H9 (cell line): ENCODE measurements around the gene KIRREL3. TPM values are rescaled to one million over a fixed set of nuclear protein-coding genes. Genes with fewer than 3 reads are reported as not detected.

ENCODE experiments used
- DNase-seq: peaks from one replicate; pipeline ENCODE4 v3.0.0-alpha.2; 2017
- H2AFZ ChIP-seq: one replicate; pipeline ENCODE4 v1.6.1; 2013; ENCODE audit warnings: mild to moderate bottlenecking, low read length, control low read depth, moderate library complexity
- H2AK5ac ChIP-seq: 2 replicates; pipeline ENCODE4 v1.6.1; 2013; ENCODE audit warnings: low read length, control low read depth, mixed read lengths; ENCODE audit not compliant: insufficient read length
- H2BK120ac ChIP-seq: one replicate; pipeline ENCODE4 v1.6.1; 2013; ENCODE audit warnings: low read depth, mild to moderate bottlenecking, low read length, control low read depth, inconsistent platforms; ENCODE audit not compliant: poor library complexity, severe bottlenecking
- H2BK12ac ChIP-seq: 2 replicates; pipeline ENCODE4 v1.6.1; 2013; ENCODE audit warnings: low read length, control low read depth, mixed read lengths, low read depth; ENCODE audit not compliant: insufficient read length
- H2BK15ac ChIP-seq: 2 replicates; pipeline ENCODE4 v1.6.1; 2013; ENCODE audit warnings: low read depth, low read length, control low read depth
- H2BK20ac ChIP-seq: one replicate; pipeline ENCODE4 v1.6.1; 2013; ENCODE audit warnings: low read depth, mild to moderate bottlenecking, low read length, control low read depth, inconsistent platforms; ENCODE audit not compliant: poor library complexity, severe bottlenecking
- H2BK5ac ChIP-seq: 2 replicates; pipeline ENCODE4 v1.6.1; 2013; ENCODE audit warnings: low read length, control low read depth, mixed read lengths; ENCODE audit not compliant: insufficient read length
- H3K14ac ChIP-seq: 2 replicates; pipeline ENCODE4 v1.6.1; 2013; ENCODE audit warnings: low read length, control low read depth; ENCODE audit not compliant: insufficient read depth
- H3K18ac ChIP-seq: 2 replicates; pipeline ENCODE4 v1.6.1; 2013; ENCODE audit warnings: low read depth, mild to moderate bottlenecking, mixed read lengths, low read length, control low read depth; ENCODE audit not compliant: insufficient read length
- H3K23ac ChIP-seq: 2 replicates; pipeline ENCODE4 v1.6.1; 2013; ENCODE audit warnings: low read length, control low read depth, mixed read lengths, low read depth; ENCODE audit not compliant: insufficient read length
- H3K23me2 ChIP-seq: 2 replicates; pipeline ENCODE4 v1.6.1; 2013; ENCODE audit warnings: low read depth, mild to moderate bottlenecking, mixed read lengths, low read length, control low read depth; ENCODE audit not compliant: insufficient read length, poor library complexity, severe bottlenecking
- H3K27ac ChIP-seq: 2 replicates; pipeline ENCODE4 v1.5.1; 2013; ENCODE audit warnings: low read length, control low read depth, mixed read lengths, low read depth; ENCODE audit not compliant: insufficient read length
- H3K27me3 ChIP-seq: 2 replicates; pipeline ENCODE4 v1.6.1; 2013; ENCODE audit warnings: low read length, control low read depth, inconsistent platforms; ENCODE audit not compliant: insufficient read depth
- H3K4ac ChIP-seq: 2 replicates; pipeline ENCODE4 v1.6.1; 2013; ENCODE audit warnings: low read depth, mild to moderate bottlenecking, control low read depth, inconsistent platforms, low read length, moderate library complexity
- H3K4me1 ChIP-seq: 2 replicates; pipeline ENCODE4 v1.6.1; 2013; ENCODE audit warnings: low read length, control low read depth, inconsistent platforms; ENCODE audit not compliant: insufficient read depth
- H3K4me2 ChIP-seq: 2 replicates; pipeline ENCODE4 v1.6.1; 2013; ENCODE audit warnings: low read length, control low read depth, mixed read lengths; ENCODE audit not compliant: insufficient read length, insufficient read depth
- H3K56ac ChIP-seq: 2 replicates; pipeline ENCODE4 v1.6.1; 2013; ENCODE audit warnings: low read depth, mild to moderate bottlenecking, mixed read lengths, low read length, control low read depth; ENCODE audit not compliant: insufficient read length
- H3K79me1 ChIP-seq: 2 replicates; pipeline ENCODE4 v1.6.1; 2013; ENCODE audit warnings: low read depth, mild to moderate bottlenecking, moderate library complexity, low read length, control low read depth, inconsistent platforms; ENCODE audit not compliant: insufficient read depth, poor library complexity, severe bottlenecking
- H3K79me2 ChIP-seq: 2 replicates; pipeline ENCODE4 v1.6.1; 2013; ENCODE audit warnings: low read length, control low read depth, inconsistent platforms; ENCODE audit not compliant: insufficient read depth
- H3K9ac ChIP-seq: 2 replicates; pipeline ENCODE4 v1.6.1; 2013; ENCODE audit warnings: low read length, control low read depth, mixed read lengths; ENCODE audit not compliant: insufficient read length; ENCODE audit errors: extremely low read depth
- H3K9me3 ChIP-seq: one replicate; pipeline ENCODE4 v1.6.1; 2013; ENCODE audit warnings: low read depth, low read length, inconsistent platforms; ENCODE audit not compliant: control insufficient read depth
- H3T11ph ChIP-seq: one replicate; pipeline ENCODE4 v1.6.1; 2013; ENCODE audit warnings: mild to moderate bottlenecking, low read length, control low read depth, inconsistent platforms
- H4K20me1 ChIP-seq: one replicate; pipeline ENCODE4 v1.6.1; 2013; ENCODE audit not compliant: control insufficient read depth, insufficient read length, insufficient read depth
- H4K5ac ChIP-seq: 2 replicates; pipeline ENCODE4 v1.6.1; 2013; ENCODE audit warnings: low read depth, mild to moderate bottlenecking, mixed read lengths, low read length, control low read depth; ENCODE audit not compliant: insufficient read length
- H4K8ac ChIP-seq: replicated peaks from 2 replicates; pipeline ENCODE4 v1.6.1; 2013; ENCODE audit warnings: low read length, control low read depth, mixed read lengths, low read depth; ENCODE audit not compliant: insufficient read length
- H4K91ac ChIP-seq: 2 replicates; pipeline ENCODE4 v1.6.1; 2013; ENCODE audit warnings: low read depth, mild to moderate bottlenecking, moderate library complexity, mixed read lengths, low read length, control low read depth; ENCODE audit not compliant: insufficient read length
- H3K27ac Mint-ChIP-seq, 3 experiments: 2 replicates in 2 of 3; 3 replicates in 1 of 3; pipeline ENCODE4 v1.8.0; 2020 to 2021; ENCODE audit warnings: mixed read lengths in 3 of 3, mild to moderate bottlenecking in 1 of 3, moderate library complexity in 1 of 3
- H3K27me3 Mint-ChIP-seq: 2 replicates; pipeline ENCODE4 v1.8.0; 2021; ENCODE audit warnings: low read depth, mild to moderate bottlenecking, moderate library complexity, mixed read lengths
- H3K36me3 Mint-ChIP-seq, 3 experiments: 2 replicates in 2 of 3; 3 replicates in 1 of 3; pipeline ENCODE4 v1.8.0; 2020 to 2021; ENCODE audit warnings: low read depth in 3 of 3, mixed read lengths in 3 of 3; ENCODE audit not compliant: insufficient read depth in 1 of 3
- H3K4me1 Mint-ChIP-seq, 2 experiments: 2 replicates each; pipeline ENCODE4 v1.8.0; 2020; ENCODE audit warnings: mixed read lengths in 2 of 2
- H3K4me3 Mint-ChIP-seq, 2 experiments: 2 replicates in 1 of 2; 3 replicates in 1 of 2; pipeline ENCODE4 v1.8.0; 2020 to 2021; ENCODE audit warnings: mild to moderate bottlenecking in 2 of 2, mixed read lengths in 2 of 2, moderate library complexity in 1 of 2
- H3K9me3 Mint-ChIP-seq, 2 experiments: 2 replicates in 1 of 2; 3 replicates in 1 of 2; pipeline ENCODE4 v1.8.0; 2020; ENCODE audit warnings: mild to moderate bottlenecking in 2 of 2, mixed read lengths in 2 of 2, moderate library complexity in 1 of 2
- total RNA-seq: library from RNA; stranded (reverse); gene quantifications from 2 replicates; pipeline ENCODE4 v1.2.1, GENCODE V29; 2021
- TF ChIP-seq, protein P1 (sequence below): fragments of 200-600 bp; sonication (generic); conservative IDR thresholded peaks from 3 replicates; pipeline ENCODE4 v1.8.0; 2021; ENCODE audit warnings: antibody characterized with exemption, mild to moderate bottlenecking

KIRREL3 gene
- total RNA-seq, 1 experiment from 2014 or later, result 0.17 TPM

DNA sequence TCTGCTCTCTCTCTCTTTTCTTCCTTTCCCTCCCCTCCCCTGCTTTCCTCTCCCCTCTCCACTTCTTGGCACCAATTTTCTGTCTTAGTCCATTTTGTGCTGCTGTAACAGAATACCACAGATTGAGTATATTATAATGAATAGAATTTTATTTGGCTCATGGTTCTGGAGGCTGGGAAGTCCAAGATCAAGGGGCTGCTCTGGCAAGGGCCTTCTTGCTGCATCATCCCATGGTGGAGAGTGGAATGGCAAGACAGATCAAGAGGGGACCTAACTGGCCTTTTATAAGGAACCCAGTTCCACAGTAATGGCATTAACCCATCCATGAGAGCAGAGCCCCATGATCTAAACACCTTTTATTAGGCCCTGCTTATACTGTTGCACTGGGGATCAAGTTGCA, 600.6 kb downstream of the KIRREL3 start:
- Histone ChIP-seq H3K79me2 (no peaks in the 10 kb centered on the region), H2BK20ac (no peak overlapping the region), H3K56ac (no peak overlapping the region), H4K91ac (no peak overlapping the region), H4K20me1 (no peaks in the 10 kb centered on the region), H4K8ac (no peak overlapping the region), H2AK5ac (no peak overlapping the region), H2BK120ac (no peak overlapping the region), H2BK12ac (no peak overlapping the region), H3K4me2 (no peak overlapping the region), H3K18ac (no peak overlapping the region), H3K23ac (no peak overlapping the region), H3K14ac (no peak overlapping the region), H2BK5ac (no peak overlapping the region), H3K9ac (no peak overlapping the region), H3K27ac (no peak overlapping the region), H2AFZ (no peak overlapping the region), H3K23me2 (no peaks in the 10 kb centered on the region), H3K27me3 (no peaks in the 10 kb centered on the region), H2BK15ac (no peak overlapping the region), H4K5ac (no peak overlapping the region), H3K79me1 (no peaks in the 10 kb centered on the region), H3K4ac (no peak overlapping the region), H3T11ph (no peak overlapping the region), H3K4me1 (peaks cover 3% of the 10 kb centered on the region; the same call in 1 of the 2 replicates), H3K9me3 (no peaks in the 10 kb centered on the region)
- DNase-seq, result no peak
- H3K27me3 Mint-ChIP-seq, result no peaks in the 10 kb centered on the region
- peaks cover 0 to 2% of the 10 kb centered on the region in 2 experiments; a peak in 1 of 5 replicates for H3K9me3 Mint-ChIP-seq
- H3K36me3 Mint-ChIP-seq, result peaks cover 0 to 6% (median 2%) of the 10 kb centered on the region in 3 experiments; a peak in 4 of 7 replicates
- no peak overlapping the region for H3K4me3 Mint-ChIP-seq
- no peak overlapping the region; a peak in 2 of 7 replicates for H3K27ac Mint-ChIP-seq
- TF ChIP-seq, protein P1, sequence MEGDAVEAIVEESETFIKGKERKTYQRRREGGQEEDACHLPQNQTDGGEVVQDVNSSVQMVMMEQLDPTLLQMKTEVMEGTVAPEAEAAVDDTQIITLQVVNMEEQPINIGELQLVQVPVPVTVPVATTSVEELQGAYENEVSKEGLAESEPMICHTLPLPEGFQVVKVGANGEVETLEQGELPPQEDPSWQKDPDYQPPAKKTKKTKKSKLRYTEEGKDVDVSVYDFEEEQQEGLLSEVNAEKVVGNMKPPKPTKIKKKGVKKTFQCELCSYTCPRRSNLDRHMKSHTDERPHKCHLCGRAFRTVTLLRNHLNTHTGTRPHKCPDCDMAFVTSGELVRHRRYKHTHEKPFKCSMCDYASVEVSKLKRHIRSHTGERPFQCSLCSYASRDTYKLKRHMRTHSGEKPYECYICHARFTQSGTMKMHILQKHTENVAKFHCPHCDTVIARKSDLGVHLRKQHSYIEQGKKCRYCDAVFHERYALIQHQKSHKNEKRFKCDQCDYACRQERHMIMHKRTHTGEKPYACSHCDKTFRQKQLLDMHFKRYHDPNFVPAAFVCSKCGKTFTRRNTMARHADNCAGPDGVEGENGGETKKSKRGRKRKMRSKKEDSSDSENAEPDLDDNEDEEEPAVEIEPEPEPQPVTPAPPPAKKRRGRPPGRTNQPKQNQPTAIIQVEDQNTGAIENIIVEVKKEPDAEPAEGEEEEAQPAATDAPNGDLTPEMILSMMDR, result no peak
- H3K4me1 Mint-ChIP-seq, result peaks cover 21 to 25% of the 10 kb centered on the region in 2 experiments
